Panc1 (cell line): ENCODE results near the gene FAM216B.

ENCODE experiments used
- POLR2AphosphoS5 ChIP-seq: IDR thresholded peaks from 2 replicates; pipeline ENCODE4 v1.6.1; 2012; ENCODE audit warnings: mild to moderate bottlenecking, low read depth, low read length, moderate library complexity
- TF ChIP-seq, protein P1 (sequence below): fragments of 450-650 bp; IDR thresholded peaks from 2 replicates; pipeline ENCODE4 v1.5.1; 2017; ENCODE audit warnings: mild to moderate bottlenecking

DNA sequence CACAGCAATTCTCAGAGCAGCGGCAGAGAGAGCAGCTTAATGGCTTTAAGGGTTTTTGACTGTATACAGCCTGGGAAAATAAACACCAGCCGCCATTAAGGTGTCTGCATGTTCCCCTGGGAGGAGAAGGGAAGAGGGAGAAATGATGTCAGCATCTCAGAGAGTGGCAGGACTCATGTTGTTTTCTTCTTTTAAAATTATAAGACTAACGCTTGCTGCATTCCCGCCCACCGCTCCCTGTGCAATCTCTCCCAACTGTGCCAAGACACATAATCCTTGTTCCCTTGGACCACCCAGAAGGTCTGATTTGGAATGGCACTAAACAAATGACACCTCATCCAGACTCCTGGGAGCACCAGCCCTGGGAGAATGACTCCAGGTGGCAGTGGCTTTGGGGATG lies 27.7 kb upstream of the FAM216B start:
- no peak for TF ChIP-seq POLR2AphosphoS5
- TF ChIP-seq, protein P1, sequence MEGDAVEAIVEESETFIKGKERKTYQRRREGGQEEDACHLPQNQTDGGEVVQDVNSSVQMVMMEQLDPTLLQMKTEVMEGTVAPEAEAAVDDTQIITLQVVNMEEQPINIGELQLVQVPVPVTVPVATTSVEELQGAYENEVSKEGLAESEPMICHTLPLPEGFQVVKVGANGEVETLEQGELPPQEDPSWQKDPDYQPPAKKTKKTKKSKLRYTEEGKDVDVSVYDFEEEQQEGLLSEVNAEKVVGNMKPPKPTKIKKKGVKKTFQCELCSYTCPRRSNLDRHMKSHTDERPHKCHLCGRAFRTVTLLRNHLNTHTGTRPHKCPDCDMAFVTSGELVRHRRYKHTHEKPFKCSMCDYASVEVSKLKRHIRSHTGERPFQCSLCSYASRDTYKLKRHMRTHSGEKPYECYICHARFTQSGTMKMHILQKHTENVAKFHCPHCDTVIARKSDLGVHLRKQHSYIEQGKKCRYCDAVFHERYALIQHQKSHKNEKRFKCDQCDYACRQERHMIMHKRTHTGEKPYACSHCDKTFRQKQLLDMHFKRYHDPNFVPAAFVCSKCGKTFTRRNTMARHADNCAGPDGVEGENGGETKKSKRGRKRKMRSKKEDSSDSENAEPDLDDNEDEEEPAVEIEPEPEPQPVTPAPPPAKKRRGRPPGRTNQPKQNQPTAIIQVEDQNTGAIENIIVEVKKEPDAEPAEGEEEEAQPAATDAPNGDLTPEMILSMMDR, result no peak
